ENCODE measurements around the gene USH1G. TPM values are rescaled to one million over a fixed set of nuclear protein-coding genes. Genes with fewer than 3 reads are reported as not detected.
A peak's percentile ranks its signal among the peaks of the same experiment; 100 is the strongest.

USH1G gene
- total and polyA plus RNA-seq, 2 of the 13 experiments (the other 11 are each of a cell fraction or from before 2014, with no cell fraction given) = 0.04 TPM; not detected in 1

GRCh38 chr17:74872313-74873036 lies 50.6 kb downstream of the USH1G start, which contains the start of gene FDXR (continued):
- TF ChIP-seq FIP1L1 (IDR thresholded peaks at IDR 0.05; ENCODE audit: borderline replicate concordance, insufficient read depth, low read depth, low read length) = no peak
- no peak for TF ChIP-seq ZNF18 (CRISPR knock-in tag; IDR thresholded peaks at IDR 0.05; ENCODE audit: insufficient replicate concordance)
- 0 out of 2 replicates have a peak, but pooled peaks have one; percentile 66 for TF ChIP-seq ZNF510 (CRISPR knock-in tag; IDR thresholded peaks at IDR 0.05; ENCODE audit: low read depth)
- TF ChIP-seq THYN1 (CRISPR knock-in tag; IDR thresholded peaks at IDR 0.05; ENCODE audit: borderline replicate concordance, low read depth) = peak; percentile 82; the same call in 1 of the 2 replicates
- peak; percentile 93 for TF ChIP-seq MYNN (CRISPR knock-in tag; IDR thresholded peaks at IDR 0.05; ENCODE audit: low read depth)
- TF ChIP-seq ZNF567 (CRISPR knock-in tag; IDR thresholded peaks at IDR 0.05; ENCODE audit: borderline replicate concordance) = no peak
- peak; percentile 82 for TF ChIP-seq SNAPC2 (CRISPR knock-in tag; IDR thresholded peaks at IDR 0.05)
- TF ChIP-seq ZFP82 (CRISPR knock-in tag; IDR thresholded peaks at IDR 0.05; ENCODE audit: borderline replicate concordance) = 0 out of 2 replicates have a peak, but pooled peaks have one; percentile 73
- peak; percentile 80; the same call in 1 of the 2 replicates for TF ChIP-seq KDM3A (CRISPR knock-in tag; IDR thresholded peaks at IDR 0.05; ENCODE audit: low read depth)
- TF ChIP-seq GATA4 (IDR thresholded peaks at IDR 0.05; ENCODE audit: borderline replicate concordance, low read depth) = peak; percentile 76
- TF ChIP-seq EP300 (IDR thresholded peaks at IDR 0.05; ENCODE audit: low read depth in 2 of 2, low read length in 2 of 2) = no peak
- no peak; the same call in 1 of the 2 replicates for TF ChIP-seq EP300 (CRISPR knock-in tag; IDR thresholded peaks at IDR 0.05; ENCODE audit: borderline replicate concordance)
- peak; percentile 86 for TF ChIP-seq ZNF772 (CRISPR knock-in tag; IDR thresholded peaks at IDR 0.05)
- peak; percentile 88; the same call in 1 of the 2 replicates for TF ChIP-seq ZSCAN30 (CRISPR knock-in tag; IDR thresholded peaks at IDR 0.05)
- TF ChIP-seq ZNF773 (CRISPR knock-in tag; IDR thresholded peaks at IDR 0.05; ENCODE audit: borderline replicate concordance) = peak; percentile 92; the same call in 1 of the 2 replicates
- peak; percentile 33; the same call in 1 of the 2 replicates for TF ChIP-seq FOSL2 (CRISPR knock-in tag; IDR thresholded peaks at IDR 0.05)
- TF ChIP-seq POGK (CRISPR knock-in tag; conservative IDR thresholded peaks at IDR 0.05) = peak; percentile 64; the same call in 1 of the 2 replicates
- peak; percentile 72; the same call in 1 of the 2 replicates for TF ChIP-seq ZBTB46 (CRISPR knock-in tag; IDR thresholded peaks at IDR 0.05; ENCODE audit: borderline replicate concordance)
- no peak for TF ChIP-seq CREB1 (IDR thresholded peaks at IDR 0.05)
- TF ChIP-seq CREB1 (CRISPR knock-in tag; IDR thresholded peaks at IDR 0.05) = no peak
- 0 out of 2 replicates have a peak, but pooled peaks have one; percentile 27 for TF ChIP-seq CHD2 (IDR thresholded peaks at IDR 0.05; ENCODE audit: low read depth, low read length)
- TF ChIP-seq STAT5B (CRISPR knock-in tag; IDR thresholded peaks at IDR 0.05) = peak; percentile 95

All from HepG2 (cell line).